NCI-H2196 treated with DMSO at 0.1 percent for 48 hours (cell line): ENCODE data around the gene RAB31.
"Not testable (repeated sequence)": the region's sequence is repeated elsewhere in the genome, so short reads cannot be mapped to it uniquely, and the experiment has no call there.

Experiments
- DNase-seq: peaks from one replicate; lab custom pipeline; 2025; ENCODE audit not compliant: unreplicated experiment; lab: John Stamatoyannopoulos, UW

RAB31 gene, protein sequence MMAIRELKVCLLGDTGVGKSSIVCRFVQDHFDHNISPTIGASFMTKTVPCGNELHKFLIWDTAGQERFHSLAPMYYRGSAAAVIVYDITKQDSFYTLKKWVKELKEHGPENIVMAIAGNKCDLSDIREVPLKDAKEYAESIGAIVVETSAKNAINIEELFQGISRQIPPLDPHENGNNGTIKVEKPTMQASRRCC

GRCh38 chr18:9708057-9708433, at the start of gene RAB31:
TSS of gene RAB31 (plus strand) at chr18:9708301. CDS start at chr18:9708406, 105 bp downstream.
- DNase-seq = no peak

GRCh38 chr18:9659499-9660375, 48.4 kb upstream of the RAB31 start:
- no peak for DNase-seq

DNA sequence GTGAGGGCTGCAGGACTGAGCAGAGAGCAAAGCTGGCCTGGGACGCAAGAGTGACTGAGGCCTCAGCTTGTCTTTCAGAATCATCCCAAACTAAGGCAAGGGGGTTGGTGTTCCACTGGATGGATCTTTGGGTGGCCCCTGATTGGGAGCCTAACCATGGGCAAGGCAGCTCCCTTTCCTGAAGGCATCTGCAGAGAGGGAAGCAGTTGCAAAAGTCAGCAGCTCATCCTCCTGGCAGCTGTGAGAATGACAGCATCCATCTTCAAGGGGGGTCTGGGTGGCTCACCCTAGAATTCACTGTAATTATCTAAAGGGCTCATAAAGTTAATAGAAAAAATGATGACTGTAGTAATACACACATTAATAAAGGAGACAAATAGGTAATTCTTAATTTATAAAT, 46.5 kb upstream of the RAB31 start:
- DNase-seq = no peak

DNA sequence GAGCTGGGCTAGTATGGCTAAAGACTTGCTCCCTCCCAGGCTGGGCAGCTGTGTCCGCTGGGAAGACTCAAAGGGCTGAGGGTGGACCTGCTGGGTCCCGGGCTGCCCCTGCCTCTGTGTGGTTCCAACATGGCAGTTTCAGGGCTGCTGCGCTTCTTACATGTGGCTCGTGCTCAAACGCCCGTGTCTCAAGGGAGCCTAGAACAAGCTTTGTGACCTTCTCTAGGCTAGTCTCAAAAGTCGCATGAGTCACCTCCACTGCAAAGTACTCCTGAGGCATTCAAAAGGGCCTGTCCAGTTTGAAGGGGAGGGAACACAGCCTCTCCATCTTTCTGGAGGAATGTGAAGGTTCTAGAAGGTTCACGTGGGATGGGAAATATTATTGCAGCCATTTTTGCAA, 44.7 kb upstream of the RAB31 start:
- no peak for DNase-seq

- DNase-seq = no peak
Observed at GRCh38 chr18:9665314-9665713, 42.8 kb upstream of the RAB31 start.

DNA sequence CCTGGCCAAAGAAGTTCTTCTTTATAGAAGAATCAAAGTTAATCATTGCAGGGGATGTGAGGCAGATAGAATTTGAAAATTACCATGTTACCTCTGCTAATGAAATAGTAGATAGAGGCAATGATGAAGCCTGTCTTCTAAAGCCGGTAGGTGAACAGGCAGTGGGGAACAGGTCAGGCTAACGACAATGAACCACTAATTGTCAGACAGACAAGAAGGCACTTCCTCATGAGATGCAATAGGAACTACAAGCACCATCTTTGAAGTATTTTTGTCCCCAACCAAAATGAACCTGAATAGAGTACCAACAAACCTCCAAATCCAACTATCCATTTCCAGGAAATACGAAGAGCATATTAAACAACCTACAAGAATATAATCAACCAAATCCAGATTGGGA, 41.6 kb upstream of the RAB31 start:
- no peak for DNase-seq

DNA sequence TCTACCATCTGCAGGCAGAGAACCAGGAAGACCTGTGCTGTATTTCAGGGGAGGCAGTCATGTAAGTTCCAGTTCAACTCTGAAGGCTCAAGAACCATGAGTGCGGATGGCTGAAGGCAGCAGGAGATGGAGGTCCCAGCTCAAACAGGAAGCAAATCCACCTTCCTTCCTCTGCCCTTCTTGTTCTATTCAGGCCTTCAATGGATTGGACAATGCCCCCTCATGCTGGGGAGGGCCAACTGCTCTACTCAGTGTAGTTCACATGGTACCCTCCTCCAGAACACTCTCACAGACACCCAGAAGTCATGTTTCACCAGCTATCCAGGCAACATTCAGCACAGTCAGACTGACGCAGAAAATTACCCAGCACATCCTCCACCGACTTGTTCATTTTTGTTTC, 39.1 kb upstream of the RAB31 start:
- DNase-seq = no peak

- no peak for DNase-seq
Observed at GRCh38 chr18:9671214-9671613, 36.9 kb upstream of the RAB31 start.

GRCh38 chr18:9673296-9674251, 34.5 kb upstream of the RAB31 start:
- peak; percentile 60 for DNase-seq

GRCh38 chr18:9678216-9678615, 29.9 kb upstream of the RAB31 start:
- not testable (repeated sequence) for DNase-seq

DNA sequence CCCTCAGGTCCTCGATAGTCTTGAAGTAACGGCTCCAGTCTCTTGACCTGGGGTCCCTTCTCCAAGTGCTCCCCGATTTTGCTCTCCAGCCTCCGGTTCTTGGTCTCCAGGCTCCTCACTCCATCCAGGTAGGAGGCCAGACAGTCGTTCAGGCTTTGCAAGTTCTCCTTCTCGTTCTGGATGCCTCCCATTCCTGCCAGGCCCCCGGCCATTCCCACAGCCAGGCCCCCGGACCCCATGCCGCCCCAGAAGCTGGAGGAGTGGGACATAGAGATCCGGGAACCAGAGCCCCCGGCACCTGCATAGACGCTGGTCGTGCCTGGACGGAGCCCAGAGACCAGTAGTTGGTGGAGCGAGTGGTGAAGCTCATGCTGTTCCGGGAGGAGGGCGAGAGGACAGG, 29.0 kb upstream of the RAB31 start:
- DNase-seq = no peak

GRCh38 chr18:9681217-9681616, 26.9 kb upstream of the RAB31 start:
- DNase-seq = no peak

DNA sequence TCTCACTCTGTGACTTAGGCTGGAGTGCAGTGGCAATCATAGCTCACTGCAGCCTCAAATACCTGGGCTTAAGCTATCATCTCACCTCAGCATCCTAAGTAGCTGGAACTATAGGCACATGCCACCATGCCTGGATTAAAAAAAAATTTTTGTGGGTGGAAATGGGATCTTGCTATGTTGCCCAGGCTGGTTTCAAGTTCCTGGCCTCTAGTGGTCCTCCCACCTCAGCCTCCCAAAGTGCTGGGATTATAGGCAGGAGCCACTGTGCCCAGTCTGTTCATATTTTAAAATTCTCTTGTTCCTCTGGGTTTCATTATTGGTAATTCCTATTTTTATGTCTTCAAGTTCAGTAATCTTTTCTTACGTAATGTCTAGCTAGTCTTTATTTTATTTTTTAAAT, 25.5 kb upstream of the RAB31 start:
- no peak for DNase-seq

DNA sequence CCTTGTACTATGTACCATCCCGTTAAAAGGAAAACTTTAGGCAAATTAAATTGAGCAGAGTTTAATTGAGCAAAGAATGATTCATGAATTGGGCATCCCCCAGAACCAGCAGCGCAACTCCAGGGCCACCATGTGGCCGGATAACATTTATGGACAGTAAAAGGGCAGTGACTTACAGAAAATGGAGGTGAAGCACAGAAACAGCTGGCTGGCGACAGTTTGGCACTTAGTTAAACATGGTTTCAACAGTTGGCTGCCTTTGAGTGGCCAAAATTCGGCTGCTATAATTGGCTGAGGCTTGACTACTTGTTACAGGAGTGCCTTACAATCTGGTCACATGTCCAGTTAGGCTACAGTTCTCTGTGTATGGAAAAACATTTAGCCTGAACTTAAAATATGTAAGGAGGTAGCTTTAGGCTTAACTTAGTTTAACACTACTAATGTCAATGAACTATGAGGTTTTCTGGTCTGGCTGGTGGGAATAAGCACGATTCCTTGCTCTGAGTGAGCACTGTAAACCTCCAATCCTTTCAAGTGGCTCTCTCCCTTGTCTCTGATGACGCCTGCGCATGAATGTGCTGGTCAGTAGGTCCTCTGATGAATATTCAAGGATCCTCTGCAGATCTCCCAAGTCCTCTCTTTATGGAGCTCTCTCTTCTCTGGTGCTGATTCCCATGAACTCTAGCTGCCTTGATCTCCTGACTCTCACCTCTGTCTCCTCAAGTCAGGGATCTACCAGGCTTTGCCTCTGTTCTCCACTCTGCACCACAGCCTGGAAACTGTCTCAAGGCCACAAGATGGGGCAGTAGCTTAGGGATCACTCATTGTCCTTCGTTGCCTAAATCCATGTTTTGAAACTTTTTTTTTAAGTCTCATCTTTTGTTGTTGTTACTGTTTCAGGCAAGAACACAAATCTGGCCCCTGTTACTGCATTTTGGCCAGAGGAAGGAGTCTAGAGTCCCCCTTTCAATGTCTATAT, 24.4 kb upstream of the RAB31 start:
- DNase-seq = peak; percentile 13

GRCh38 chr18:9684881-9685614, 23.1 kb upstream of the RAB31 start:
- DNase-seq = no peak

DNA sequence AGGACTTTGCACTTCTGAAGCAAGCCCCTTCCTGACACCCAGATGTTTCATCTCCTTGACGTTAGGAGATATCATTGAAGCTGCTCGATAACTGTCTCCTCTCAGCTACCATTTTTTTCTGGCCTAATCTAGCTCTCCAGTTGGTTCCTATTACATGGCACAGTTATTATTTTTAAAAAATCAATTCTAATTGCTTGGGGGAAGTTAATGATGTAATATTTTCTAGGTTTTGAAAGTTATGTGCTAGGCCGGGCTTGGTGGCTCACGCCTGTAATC, 22.5 kb upstream of the RAB31 start:
- DNase-seq = no peak

GRCh38 chr18:9688036-9688741, 19.9 kb upstream of the RAB31 start:
- no peak for DNase-seq

DNA sequence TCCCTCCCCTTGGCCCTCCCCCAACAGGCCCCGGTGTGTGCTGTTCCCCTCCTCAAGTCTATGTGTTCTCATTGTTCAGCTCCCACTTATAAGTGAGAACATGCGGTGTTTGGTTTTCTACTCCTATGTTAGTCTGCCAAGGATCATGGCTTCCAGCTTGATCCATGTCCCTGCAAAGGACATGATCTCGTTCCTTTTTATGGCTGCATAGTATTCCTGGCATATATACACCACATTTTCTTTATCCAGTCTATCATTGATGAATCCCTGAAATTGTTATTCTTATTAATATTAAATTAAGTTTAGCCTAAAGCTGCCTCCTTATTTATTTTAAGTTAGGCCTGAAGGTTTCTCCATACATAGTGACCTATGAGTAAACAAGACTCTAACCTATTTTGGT, 18.8 kb upstream of the RAB31 start:
- DNase-seq = no peak
